ENCODE results near the gene TFF1. TPM values are rescaled to one million over a fixed set of nuclear protein-coding genes. Genes with fewer than 3 reads are reported as not detected.

The TFF1 gene
- total RNA-seq, 1 donor from 2014 or later, result not detected

DNA sequence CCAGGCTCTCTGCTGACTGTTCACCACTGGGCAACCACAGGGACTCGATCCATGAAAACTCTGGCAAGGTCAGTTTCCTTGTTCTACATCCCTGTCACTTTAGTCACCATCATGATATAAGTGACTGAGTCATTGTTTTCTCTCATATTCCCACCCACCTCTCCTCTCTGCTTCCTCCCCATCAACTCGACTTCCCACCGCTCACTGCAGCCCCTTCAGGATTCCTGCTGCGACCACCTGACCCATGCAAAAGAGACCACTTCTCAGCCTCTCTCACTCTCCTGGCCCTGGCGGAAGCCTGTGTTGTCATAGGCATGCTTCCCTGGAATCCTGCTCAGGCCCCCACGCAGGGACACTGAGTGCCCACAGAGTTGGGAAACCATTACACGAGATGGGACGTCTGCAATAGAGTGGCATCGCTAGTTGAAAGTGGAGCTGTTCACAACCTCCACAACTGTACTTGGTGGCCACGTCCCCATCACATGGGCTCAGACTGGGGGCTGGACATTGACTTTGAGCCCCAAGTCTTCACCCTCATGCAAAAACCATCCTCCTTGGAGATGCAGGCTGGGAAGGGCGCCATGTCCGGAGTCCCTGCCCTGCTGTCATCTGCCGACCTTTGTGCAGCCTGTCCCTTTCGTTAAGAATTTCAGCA is 13.8 kb downstream of the TFF1 start:
- no peaks in the 10 kb centered on the region for H3K36me3 ChIP-seq
- no peak overlapping the region for H3K4me3 ChIP-seq
- intact Hi-C loops (cut with DNase I), result no loop called here
- no peak for TF ChIP-seq CTCF (IDR thresholded peaks at IDR 0.05)
- DNase-seq (ENCODE audit: low spot score in 2 of 2), result peak in 1 of 2 donors; percentile 16
- H3K27ac ChIP-seq, result no peak overlapping the region
- no peaks in the 10 kb centered on the region for H3K27me3 ChIP-seq
- H3K9me3 ChIP-seq, result peaks cover 0 to 21% of the 10 kb centered on the region in 2 donors
- no peaks in the 10 kb centered on the region for H3K4me1 ChIP-seq

DNA sequence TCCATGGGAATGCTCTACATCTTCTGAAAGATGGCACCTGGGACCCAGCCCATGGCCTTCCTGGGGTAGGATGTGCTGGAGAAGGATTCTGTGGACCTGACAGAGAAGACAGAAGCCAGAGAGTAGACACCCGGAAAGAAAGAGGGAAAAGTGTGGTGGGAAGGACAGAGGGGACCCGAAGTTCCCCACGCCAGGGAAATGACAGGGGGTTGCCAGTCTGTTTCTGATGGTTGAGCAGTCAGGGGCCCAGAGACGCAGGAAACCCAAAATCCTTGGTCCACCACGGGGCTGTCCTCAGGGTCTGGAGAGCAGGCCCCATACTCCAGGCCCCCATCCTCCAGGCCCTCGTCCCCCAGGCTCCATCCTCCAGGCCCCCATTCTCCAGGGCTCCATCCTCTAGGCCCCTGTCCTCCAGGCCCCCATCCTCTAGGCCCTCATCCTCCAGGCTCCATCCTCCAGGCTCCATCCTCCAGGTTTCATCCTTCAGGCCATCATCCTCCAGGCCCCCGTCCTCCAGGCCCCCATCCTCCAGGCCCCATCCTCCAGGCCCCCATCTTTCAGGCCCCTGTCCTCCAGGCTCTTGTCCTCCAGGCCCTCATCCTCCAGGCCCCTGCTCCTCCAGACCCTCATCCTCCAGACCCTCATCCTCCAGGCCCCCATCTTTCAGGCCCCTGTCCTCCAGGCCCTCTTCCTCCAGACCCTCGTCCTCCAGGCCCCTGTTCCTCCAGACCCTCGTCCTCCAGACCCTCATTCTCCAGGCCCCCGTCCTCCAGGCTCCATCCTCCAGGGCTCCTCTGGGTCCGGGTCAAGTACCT is 14.5 kb downstream of the TFF1 start:
- Histone ChIP-seq H3K27ac (no peak overlapping the region), H3K36me3 (no peaks in the 10 kb centered on the region), H3K4me1 (no peaks in the 10 kb centered on the region), H3K27me3 (no peaks in the 10 kb centered on the region), H3K4me3 (no peak overlapping the region), H3K9me3 (peaks cover 0 to 21% of the 10 kb centered on the region in 2 donors)
- DNase-seq (ENCODE audit: low spot score in 2 of 2), result peak in 1 of 2 donors; percentile 33
- TF ChIP-seq CTCF (IDR thresholded peaks at IDR 0.05), result no peak
- intact Hi-C loops (cut with DNase I), result no loop called here

GRCh38 chr21:42350927-42351426 is 15.4 kb downstream of the TFF1 start, which contains the start of gene TFF2:
TFF2 (minus strand) TSS chr21:42350994; CDS start chr21:42350957, 37 bp downstream.
- H3K27me3 ChIP-seq, result no peaks in the 10 kb centered on the region
- no peak within 1 kb of the TSS for H3K4me3 ChIP-seq
- H3K27ac ChIP-seq, result no peak within 1 kb of the TSS
- H3K9me3 ChIP-seq, result peaks cover 0 to 18% of the 10 kb centered on the region in 2 donors
- TF ChIP-seq CTCF (IDR thresholded peaks at IDR 0.05), result no peak
- peak in 1 of 2 donors; percentile 31 for DNase-seq (ENCODE audit: low spot score in 2 of 2)
- H3K4me1 ChIP-seq, result no peaks in the 10 kb centered on the region
- intact Hi-C loops (cut with DNase I), result no loop called here
- no peaks in the 10 kb centered on the region for H3K36me3 ChIP-seq

GRCh38 chr21:42350318-42350910 is 15.9 kb downstream of the TFF1 start:
- peak in 1 of 2 donors; percentile 2 for DNase-seq (ENCODE audit: low spot score in 2 of 2)
- Histone ChIP-seq H3K36me3 (no peaks in the 10 kb centered on the region), H3K9me3 (peaks cover 0 to 13% of the 10 kb centered on the region in 2 donors), H3K27me3 (no peaks in the 10 kb centered on the region), H3K4me1 (no peaks in the 10 kb centered on the region), H3K27ac (no peak overlapping the region), H3K4me3 (no peak overlapping the region)
- intact Hi-C loops (cut with DNase I), result no loop called here
- TF ChIP-seq CTCF (IDR thresholded peaks at IDR 0.05), result no peak

GRCh38 chr21:42349420-42350317 is 16.7 kb downstream of the TFF1 start:
- H3K27me3 ChIP-seq, result no peaks in the 10 kb centered on the region

More at GRCh38 chr21:42349420-42350317, 16.7 kb downstream of the TFF1 start:
- H3K4me1 ChIP-seq, result no peaks in the 10 kb centered on the region
- intact Hi-C loops (cut with DNase I), result no loop called here
- no peak overlapping the region for H3K4me3 ChIP-seq
- no peak overlapping the region for H3K27ac ChIP-seq
- peaks cover 0 to 7% of the 10 kb centered on the region in 2 donors for H3K9me3 ChIP-seq
- peak in 1 of 2 donors; percentile 43 for DNase-seq (ENCODE audit: low spot score in 2 of 2)
- no peak for TF ChIP-seq CTCF (IDR thresholded peaks at IDR 0.05)
- no peaks in the 10 kb centered on the region for H3K36me3 ChIP-seq

All from ascending aorta (tissue), 2 donors.